Glutamatergic neuron (in vitro differentiated cells): Measurements from ENCODE around the gene GOLIM4. TPM values are rescaled to one million over a fixed set of nuclear protein-coding genes. Genes with fewer than 3 reads are reported as not detected.

ENCODE experiments used
- DNase-seq: peaks from one replicate; pipeline ENCODE4 v3.0.0; 2022
- H3K27ac Mint-ChIP-seq: one replicate; pipeline ENCODE4 v1.8.0; 2020; ENCODE audit warnings: mild to moderate bottlenecking, mixed read lengths, inconsistent platforms; ENCODE audit not compliant: unreplicated experiment
- H3K27me3 Mint-ChIP-seq: one replicate; pipeline ENCODE4 v1.8.0; 2020; ENCODE audit warnings: mild to moderate bottlenecking, moderate library complexity, mixed read lengths, inconsistent platforms; ENCODE audit not compliant: unreplicated experiment
- H3K36me3 Mint-ChIP-seq: one replicate; pipeline ENCODE4 v1.8.0; 2020; ENCODE audit warnings: mild to moderate bottlenecking, mixed read lengths, inconsistent platforms; ENCODE audit not compliant: unreplicated experiment
- H3K4me1 Mint-ChIP-seq: one replicate; pipeline ENCODE4 v1.8.0; 2020; ENCODE audit warnings: mild to moderate bottlenecking, low read depth, mixed read lengths, inconsistent platforms; ENCODE audit not compliant: unreplicated experiment
- H3K4me3 Mint-ChIP-seq: one replicate; pipeline ENCODE4 v1.8.0; 2020; ENCODE audit warnings: mild to moderate bottlenecking, mixed read lengths, inconsistent platforms; ENCODE audit not compliant: unreplicated experiment
- H3K9me3 Mint-ChIP-seq: one replicate; pipeline ENCODE4 v1.8.0; 2020; ENCODE audit warnings: mild to moderate bottlenecking, moderate library complexity, mixed read lengths, inconsistent platforms; ENCODE audit not compliant: unreplicated experiment
- total RNA-seq: library from RNA; stranded (reverse); fragmentation: NEBNext Ultra II Directional; extraction: Animal tissue kit (Norgen Biotek cat#: 25700); gene quantifications from one replicate; pipeline ENCODE4 v1.2.1, GENCODE V29; 2021; ENCODE audit not compliant: unreplicated experiment
- TF ChIP-seq, protein P1 (sequence below): fragments of 200-600 bp; sonication (generic); IDR thresholded peaks from one replicate; pipeline ENCODE4 v1.5.0; 2021; ENCODE audit not compliant: partially characterized antibody, unreplicated experiment

Gene GOLIM4
- total RNA-seq, 1 donor from 2014 or later = 31.7 TPM

DNA sequence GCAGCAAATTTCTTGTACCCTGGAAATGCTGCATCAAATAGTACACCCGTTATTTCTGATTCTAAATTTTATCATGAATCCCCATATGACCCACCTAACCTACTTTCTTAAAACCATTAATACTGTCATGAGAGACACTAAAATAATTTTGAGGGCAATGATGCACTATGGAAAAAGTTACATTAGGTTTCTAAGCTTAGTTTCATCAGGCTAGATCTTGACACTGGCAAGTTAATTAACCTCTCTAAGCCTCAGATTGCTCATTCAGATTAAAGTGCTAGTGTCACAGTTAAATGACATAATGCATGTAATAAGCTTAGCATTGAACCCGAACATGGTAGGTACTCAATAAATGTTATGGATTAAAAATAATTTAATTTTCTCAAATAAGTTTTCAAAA, 8.2 kb downstream of the GOLIM4 start:
- DNase-seq = no peak
- TF ChIP-seq, protein P1, sequence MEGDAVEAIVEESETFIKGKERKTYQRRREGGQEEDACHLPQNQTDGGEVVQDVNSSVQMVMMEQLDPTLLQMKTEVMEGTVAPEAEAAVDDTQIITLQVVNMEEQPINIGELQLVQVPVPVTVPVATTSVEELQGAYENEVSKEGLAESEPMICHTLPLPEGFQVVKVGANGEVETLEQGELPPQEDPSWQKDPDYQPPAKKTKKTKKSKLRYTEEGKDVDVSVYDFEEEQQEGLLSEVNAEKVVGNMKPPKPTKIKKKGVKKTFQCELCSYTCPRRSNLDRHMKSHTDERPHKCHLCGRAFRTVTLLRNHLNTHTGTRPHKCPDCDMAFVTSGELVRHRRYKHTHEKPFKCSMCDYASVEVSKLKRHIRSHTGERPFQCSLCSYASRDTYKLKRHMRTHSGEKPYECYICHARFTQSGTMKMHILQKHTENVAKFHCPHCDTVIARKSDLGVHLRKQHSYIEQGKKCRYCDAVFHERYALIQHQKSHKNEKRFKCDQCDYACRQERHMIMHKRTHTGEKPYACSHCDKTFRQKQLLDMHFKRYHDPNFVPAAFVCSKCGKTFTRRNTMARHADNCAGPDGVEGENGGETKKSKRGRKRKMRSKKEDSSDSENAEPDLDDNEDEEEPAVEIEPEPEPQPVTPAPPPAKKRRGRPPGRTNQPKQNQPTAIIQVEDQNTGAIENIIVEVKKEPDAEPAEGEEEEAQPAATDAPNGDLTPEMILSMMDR = no peak
- peaks cover 2% of the 10 kb centered on the region for H3K9me3 Mint-ChIP-seq
- peaks cover 19% of the 10 kb centered on the region for H3K4me1 Mint-ChIP-seq
- H3K27me3 Mint-ChIP-seq = no peaks in the 10 kb centered on the region
- H3K36me3 Mint-ChIP-seq = no peaks in the 10 kb centered on the region
- no peak overlapping the region for H3K27ac Mint-ChIP-seq
- H3K4me3 Mint-ChIP-seq = no peak overlapping the region

DNA sequence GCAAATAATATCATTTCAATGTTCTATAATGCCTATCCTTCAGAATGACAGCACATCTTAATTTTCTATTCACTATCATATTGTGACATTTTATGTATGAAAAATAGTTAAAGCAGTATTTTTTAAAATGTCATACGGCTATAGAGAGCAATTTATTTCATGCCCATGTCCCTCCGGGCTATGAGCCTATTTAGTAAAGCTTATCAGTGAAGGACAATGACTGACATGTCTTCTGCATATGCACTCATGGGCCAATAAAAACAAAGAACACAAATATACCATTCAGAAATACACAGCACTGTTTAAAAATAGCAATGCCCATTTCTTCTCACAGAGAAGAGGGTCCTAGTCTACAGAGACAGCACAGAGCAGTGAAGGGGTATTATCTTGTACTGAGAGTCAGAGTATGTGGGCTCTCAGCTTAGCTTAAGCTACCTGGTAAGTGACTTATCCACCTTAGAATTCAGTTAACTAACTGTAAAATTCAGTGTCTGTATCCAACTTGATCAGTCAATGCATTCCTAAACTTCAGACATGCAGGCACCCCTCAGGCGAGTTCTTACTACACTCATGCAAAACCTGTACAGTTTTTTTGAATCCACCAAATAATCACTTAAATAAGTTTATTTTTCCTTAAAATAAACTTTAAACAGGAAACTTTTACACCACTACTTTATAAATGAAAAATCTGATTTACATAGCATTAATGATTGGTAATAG, 9.0 kb downstream of the GOLIM4 start:
- H3K4me1 Mint-ChIP-seq = peaks cover 14% of the 10 kb centered on the region
- H3K4me3 Mint-ChIP-seq = no peak overlapping the region
- no peaks in the 10 kb centered on the region for H3K36me3 Mint-ChIP-seq
- H3K27me3 Mint-ChIP-seq = no peaks in the 10 kb centered on the region
- H3K27ac Mint-ChIP-seq = no peak overlapping the region
- TF ChIP-seq, protein P1 = no peak
- peaks cover 2% of the 10 kb centered on the region for H3K9me3 Mint-ChIP-seq
- no peak for DNase-seq

GRCh38 chr3:168085491-168086119, 10.1 kb downstream of the GOLIM4 start:
- Mint-ChIP-seq H3K36me3 (no peaks in the 10 kb centered on the region), H3K27ac (no peak overlapping the region), H3K4me1 (peaks cover 18% of the 10 kb centered on the region), H3K27me3 (no peaks in the 10 kb centered on the region), H3K4me3 (no peak overlapping the region), H3K9me3 (peaks cover 2% of the 10 kb centered on the region)
- TF ChIP-seq, protein P1 = no peak
- DNase-seq = no peak

DNA sequence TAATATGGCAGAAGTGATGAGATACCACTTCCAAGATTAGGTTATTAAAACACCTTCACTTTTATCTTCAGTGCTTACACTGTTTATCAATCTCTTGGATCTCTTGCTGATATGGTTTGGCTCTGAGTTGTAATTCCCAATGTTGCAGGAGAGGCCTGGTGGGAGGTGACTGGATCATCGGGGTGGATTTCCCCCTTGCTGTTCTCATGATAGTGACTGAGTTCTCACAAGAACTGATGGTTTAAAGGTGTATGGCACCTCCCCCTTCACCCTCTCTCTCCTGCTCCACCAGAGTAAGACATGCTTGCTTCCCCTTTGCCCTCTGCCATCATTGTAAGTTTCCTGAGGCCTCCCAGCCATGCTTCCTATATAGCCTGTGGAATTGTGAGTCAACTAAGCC, 11.8 kb downstream of the GOLIM4 start:
- Mint-ChIP-seq H3K4me1 (peaks cover 22% of the 10 kb centered on the region), H3K9me3 (peaks cover 2% of the 10 kb centered on the region)

More for the DNA sequence above, 11.8 kb downstream of the GOLIM4 start:
- Mint-ChIP-seq H3K27ac (no peak overlapping the region), H3K27me3 (no peaks in the 10 kb centered on the region), H3K36me3 (no peaks in the 10 kb centered on the region), H3K4me3 (no peak overlapping the region)
- TF ChIP-seq, protein P1 = no peak
- no peak for DNase-seq
